Psoas muscle (tissue), 8 donors: ENCODE results near the gene CDK5RAP2. TPM values are rescaled to one million over a fixed set of nuclear protein-coding genes. Genes with fewer than 3 reads are reported as not detected.

Source experiments
- ATAC-seq, 4 donors: fragments of 200-7000 bp; cut with Tn5 transposase; one replicate each; pipeline ENCODE4 v1.9.1; 2020; ENCODE audit warnings: moderate library complexity in 3 of 4, mild to moderate bottlenecking in 2 of 4
- DNase-seq, 2 donors: peaks; one replicate each; pipeline ENCODE4 v3.0.0-alpha.2; 2020
- H3K27ac ChIP-seq: fragments of 200-600 bp; one replicate; pipeline ENCODE4 v1.8.0; 2022
- H3K27me3 ChIP-seq, 3 donors: fragments of 200-600 bp in 1 of 3; one replicate each; pipeline versions ENCODE4 v1.6.1 to v1.8.0; 2013 to 2022; ENCODE audit warnings: low read length in 2 of 3, mild to moderate bottlenecking in 2 of 3, moderate library complexity in 1 of 3; ENCODE audit not compliant: insufficient read depth in 3 of 3
- H3K36me3 ChIP-seq, 2 donors: fragments of 200-600 bp in 1 of 2; one replicate each; pipeline versions ENCODE4 v1.6.1 to v1.8.0; 2013 to 2022; ENCODE audit warnings: low read depth in 1 of 2, mild to moderate bottlenecking in 1 of 2, moderate library complexity in 1 of 2; ENCODE audit not compliant: insufficient read depth in 1 of 2
- H3K4me1 ChIP-seq: fragments of 200-600 bp; one replicate; pipeline ENCODE4 v1.8.0; 2022
- H3K4me3 ChIP-seq: fragments of 200-600 bp; one replicate; pipeline ENCODE4 v1.8.0; 2022; ENCODE audit warnings: mild to moderate bottlenecking
- H3K9me3 ChIP-seq: fragments of 200-600 bp; one replicate; pipeline ENCODE4 v1.8.0; 2022
- WGBS, 3 donors: extraction: QIAGEN DNeasy Blood & Tissue Kit; methylation state at CpG; one replicate each; pipeline versions ENCODE4 v1.1.6 to v1.1.7; 2013; 5-methylcytosine and 5-hydroxymethylcytosine counted together
- intact Hi-C, 2 donors: fragments of 100-400 bp; cut with DNase I; formaldehyde crosslinking; loops; one replicate each; pipeline versions ENCODE4 v1.11.0 to v1.14.2; 2022
- polyA plus RNA-seq, 3 donors: library from polyadenylated mRNA; stranded (reverse); fragments of 200-250 nt; gene quantifications; one replicate each; pipeline ENCODE4 v1.2.3, GENCODE V29; 2013
- total RNA-seq, 4 donors: library from RNA; stranded (reverse); fragmentation: NEBNext Ultra II Directional in 2 of 4; extraction: Animal tissue kit (Norgen Biotek cat#: 25700) in 2 of 4; gene quantifications; one replicate each; pipeline versions ENCODE4 v1.2.1 to v1.2.4, GENCODE V29; 2021 to 2023
- TF ChIP-seq, protein P1 (sequence below): fragments of 200-600 bp; IDR thresholded peaks from one replicate; pipeline ENCODE4 v1.8.0; 2022; ENCODE audit warnings: antibody characterized with exemption
- donor health status: healthy with polysubstance abuse.
- donor health status: DM: no; HTN: no; CAD: no; lungs with moderate emphysema.
- donor health status: Bipolar disorder and iron deficiency.
- donor health status: healthy.
- donor health status: DM: yes; HTN: yes; CAD: no.
- donor health status: DM: no; HTN: no; CAD: no.
- donor health status: DM: no; HTN: no; CAD: no.
- donor health status: DM: yes; HTN: yes; CAD: no.

Gene CDK5RAP2
- total and polyA plus RNA-seq, 7 donors, result 26.0 to 95.1 (median 60.3) TPM

- TF ChIP-seq, protein P1, sequence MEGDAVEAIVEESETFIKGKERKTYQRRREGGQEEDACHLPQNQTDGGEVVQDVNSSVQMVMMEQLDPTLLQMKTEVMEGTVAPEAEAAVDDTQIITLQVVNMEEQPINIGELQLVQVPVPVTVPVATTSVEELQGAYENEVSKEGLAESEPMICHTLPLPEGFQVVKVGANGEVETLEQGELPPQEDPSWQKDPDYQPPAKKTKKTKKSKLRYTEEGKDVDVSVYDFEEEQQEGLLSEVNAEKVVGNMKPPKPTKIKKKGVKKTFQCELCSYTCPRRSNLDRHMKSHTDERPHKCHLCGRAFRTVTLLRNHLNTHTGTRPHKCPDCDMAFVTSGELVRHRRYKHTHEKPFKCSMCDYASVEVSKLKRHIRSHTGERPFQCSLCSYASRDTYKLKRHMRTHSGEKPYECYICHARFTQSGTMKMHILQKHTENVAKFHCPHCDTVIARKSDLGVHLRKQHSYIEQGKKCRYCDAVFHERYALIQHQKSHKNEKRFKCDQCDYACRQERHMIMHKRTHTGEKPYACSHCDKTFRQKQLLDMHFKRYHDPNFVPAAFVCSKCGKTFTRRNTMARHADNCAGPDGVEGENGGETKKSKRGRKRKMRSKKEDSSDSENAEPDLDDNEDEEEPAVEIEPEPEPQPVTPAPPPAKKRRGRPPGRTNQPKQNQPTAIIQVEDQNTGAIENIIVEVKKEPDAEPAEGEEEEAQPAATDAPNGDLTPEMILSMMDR, result peak; percentile 87
- Histone ChIP-seq H3K9me3 (no peaks in the 10 kb centered on the region), H3K36me3 (no peaks in the 10 kb centered on the region), H3K27ac (no peak overlapping the region), H3K4me1 (peaks cover 3% of the 10 kb centered on the region), H3K4me3 (no peak overlapping the region), H3K27me3 (no peaks in the 10 kb centered on the region)
- intact Hi-C loops, result loop anchor here (5.0 to 10.0 kb wide), 4 partner anchors 65 to 317 kb away; partner anchors contain the start of gene MEGF9 (in 1 of the 2)
- DNase-seq, result no peak
- WGBS, 3 donors, result 43 to 49% (median 44%) methylated on average over 8 of the region's 8 CpGs
- peak; percentile 81 to 95 (median 83) for ATAC-seq
Observed at GRCh38 chr9:120619751-120620655, 40.0 kb upstream of the CDK5RAP2 start.

- Histone ChIP-seq H3K4me1 (no peaks in the 10 kb centered on the region), H3K4me3 (no peak overlapping the region), H3K27ac (no peak overlapping the region), H3K27me3 (no peaks in the 10 kb centered on the region), H3K9me3 (no peaks in the 10 kb centered on the region), H3K36me3 (no peaks in the 10 kb centered on the region)
- no peak for DNase-seq
- ATAC-seq, result no peak
- intact Hi-C loops, result no loop called here
- TF ChIP-seq, protein P1, result no peak
Observed at GRCh38 chr9:120616966-120617935, 37.3 kb upstream of the CDK5RAP2 start.

DNA sequence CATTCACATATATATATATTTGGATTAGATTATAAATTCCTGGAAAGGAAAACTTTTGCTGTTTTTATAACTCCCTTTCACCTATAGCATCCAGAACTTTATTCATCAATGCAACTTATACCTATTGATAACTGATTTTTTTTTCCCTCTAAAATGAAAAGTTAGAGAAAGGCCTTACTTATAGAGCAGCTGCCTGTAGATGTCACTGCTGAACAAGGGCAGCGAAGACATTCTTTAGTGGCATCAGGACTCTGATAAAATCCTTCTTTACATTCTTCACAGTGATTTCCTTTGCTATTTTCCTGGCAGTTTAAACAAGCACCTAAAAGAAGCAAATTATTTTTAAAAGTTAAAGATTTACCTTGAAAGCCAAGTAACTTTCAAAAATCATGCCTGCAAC, 32.3 kb upstream of the CDK5RAP2 start:
- TF ChIP-seq, protein P1, result no peak
- Histone ChIP-seq H3K27me3 (no peaks in the 10 kb centered on the region), H3K9me3 (no peaks in the 10 kb centered on the region), H3K4me1 (no peaks in the 10 kb centered on the region), H3K27ac (no peak overlapping the region), H3K4me3 (no peak overlapping the region), H3K36me3 (peaks cover 0 to 9% of the 10 kb centered on the region in 2 donors)
- WGBS, 3 donors, result 91 to 97% (median 97%) methylated on average over 1 of the region's 1 CpG
- ATAC-seq (no peak), DNase-seq (no peak)
- intact Hi-C loops, result no loop called here

GRCh38 chr9:120611690-120612068, 31.7 kb upstream of the CDK5RAP2 start:
- TF ChIP-seq, protein P1, result no peak
- Histone ChIP-seq H3K27me3 (no peaks in the 10 kb centered on the region), H3K4me3 (no peak overlapping the region), H3K36me3 (peaks cover 0 to 13% of the 10 kb centered on the region in 2 donors), H3K4me1 (no peaks in the 10 kb centered on the region), H3K9me3 (no peaks in the 10 kb centered on the region), H3K27ac (no peak overlapping the region)
- DNase-seq, result no peak
- 97 to 100% (median 97%) methylated on average over 1 of the region's 1 CpG for WGBS, 3 donors
- intact Hi-C loops, result no loop called here
- ATAC-seq, result no peak
